Body of pancreas (tissue), 4 donors: ENCODE measurements around the gene SLC25A52. TPM values are rescaled to one million over a fixed set of nuclear protein-coding genes. Genes with fewer than 3 reads are reported as not detected.
A peak's percentile ranks its signal among the peaks of the same experiment; 100 is the strongest.

Experiments
- ATAC-seq: fragments of 150-250 bp; one replicate; pipeline ENCODE4 v1.9.1; 2016
- DNase-seq, 4 donors: peaks; one replicate each; pipeline ENCODE4 v3.0.0-alpha.2; 2019
- H3K27ac ChIP-seq, 4 donors: fragments of 200-600 bp; sonication (generic); 1 replicate in 3 of 4; 2 replicates in 1 of 4; pipeline versions ENCODE4 v1.5.1 to v1.6.1; 2016 to 2019; ENCODE audit warnings: mild to moderate bottlenecking in 1 of 4, mixed read lengths in 1 of 4, moderate library complexity in 1 of 4
- H3K27me3 ChIP-seq, 2 donors: fragments of 200-600 bp; sonication (generic); one replicate each; pipeline ENCODE4 v1.6.0; 2016; ENCODE audit warnings: mild to moderate bottlenecking in 1 of 2
- H3K36me3 ChIP-seq, 2 donors: fragments of 200-600 bp; sonication (generic); replicated peaks in 1 of 2; 2 replicates each; pipeline ENCODE4 v1.5.1; 2016; ENCODE audit warnings: low read depth in 2 of 2; ENCODE audit not compliant: insufficient read depth in 1 of 2
- H3K4me1 ChIP-seq: fragments of 200-600 bp; sonication (generic); one replicate; pipeline ENCODE4 v1.6.0; 2016
- H3K4me3 ChIP-seq, 2 donors: fragments of 200-600 bp; sonication (generic); 1 replicate in 1 of 2; 2 replicates in 1 of 2; pipeline ENCODE4 v1.5.1; 2016 to 2019
- H3K9me3 ChIP-seq, 3 donors: fragments of 200-600 bp; sonication (generic); 1 replicate in 2 of 3; 2 replicates in 1 of 3; pipeline ENCODE4 v1.5.1; 2016
- CTCF ChIP-seq, 7 experiments: fragments of 450-650 bp in 4 of 7; fragments of 200-600 bp in 3 of 7; sonication (generic) in 3 of 7; IDR thresholded peaks; one replicate each; pipeline ENCODE4 v1.5.1; 2016 to 2019; ENCODE audit warnings: antibody characterized with exemption in 7 of 7
- POLR2A ChIP-seq, 3 donors: fragments of 450-650 bp; IDR thresholded peaks; one replicate each; pipeline ENCODE4 v1.6.1; 2016; ENCODE audit warnings: antibody characterized with exemption in 3 of 3, mild to moderate bottlenecking in 2 of 3
- WGBS, 2 donors: methylation state at CpG; one replicate each; pipeline ENCODE4 v1.1.5; 2017; 5-methylcytosine and 5-hydroxymethylcytosine counted together
- intact Hi-C: fragments of 100-400 bp; cut with DNase I; formaldehyde crosslinking; loops from one replicate; pipeline ENCODE4 v1.15.1; 2023
- total RNA-seq, 2 donors: library from RNA; depleted of rRNA; stranded (reverse); fragments of >200 nt; gene quantifications; one replicate each; pipeline ENCODE4 v1.1.0, GENCODE V29; 2016

SLC25A52 gene
- total RNA-seq, 2 donors from 2014 or later, result not detected

GRCh38 chr18:31741097-31741735, 19.5 kb downstream of the SLC25A52 start:
- ATAC-seq, result peak; percentile 69
- TF ChIP-seq POLR2A (IDR thresholded peaks at IDR 0.05) (no peak), CTCF (IDR thresholded peaks at IDR 0.05) (peak; percentile 65 to 84 (median 77))
- intact Hi-C loops, result no loop called here

GRCh38 chr18:31740180-31740579, 20.5 kb downstream of the SLC25A52 start:
- peaks cover 14% of the 10 kb centered on the region for H3K4me1 ChIP-seq
- H3K9me3 ChIP-seq, result no peaks in the 10 kb centered on the region
- H3K4me3 ChIP-seq, result no peak overlapping the region
- intact Hi-C loops, result no loop called here
- no peak for TF ChIP-seq CTCF (IDR thresholded peaks at IDR 0.05)
- TF ChIP-seq POLR2A (IDR thresholded peaks at IDR 0.05), result no peak
- H3K36me3 ChIP-seq, result no peaks in the 10 kb centered on the region
- H3K27me3 ChIP-seq, result no peaks in the 10 kb centered on the region
- DNase-seq, result peak; percentile 49 to 85 (median 78)
- ATAC-seq, result peak; percentile 91
- 26 to 37% methylated on average over 9 of the region's 9 CpGs for WGBS, 2 donors
- peak overlapping the region in 3 of 4 donors; percentile 14 to 61 (median 38) for H3K27ac ChIP-seq

More at GRCh38 chr18:31741097-31741735, 19.5 kb downstream of the SLC25A52 start:
- Histone ChIP-seq H3K9me3 (no peaks in the 10 kb centered on the region), H3K36me3 (no peaks in the 10 kb centered on the region), H3K4me1 (peaks cover 14% of the 10 kb centered on the region), H3K27me3 (no peaks in the 10 kb centered on the region), H3K27ac (no peak overlapping the region), H3K4me3 (no peak overlapping the region)
- 47 to 52% methylated on average over 4 of the region's 4 CpGs for WGBS, 2 donors
- peak; percentile 48 to 70 (median 54) for DNase-seq

- Histone ChIP-seq H3K27ac (peak overlapping the region in 1 of 4 donors; percentile 14), H3K4me1 (peaks cover 14% of the 10 kb centered on the region), H3K27me3 (no peaks in the 10 kb centered on the region), H3K36me3 (no peaks in the 10 kb centered on the region), H3K9me3 (no peaks in the 10 kb centered on the region), H3K4me3 (no peak overlapping the region)
- DNase-seq, result no peak
- 16 to 28% methylated on average over 3 of the region's 3 CpGs for WGBS, 2 donors
- intact Hi-C loops, result no loop called here
- no peak for ATAC-seq
- TF ChIP-seq CTCF (IDR thresholded peaks at IDR 0.05) (no peak), POLR2A (IDR thresholded peaks at IDR 0.05) (no peak)
These were observed 21.0 kb downstream of the SLC25A52 start for GRCh38 chr18:31739651-31740050.

- TF ChIP-seq POLR2A (IDR thresholded peaks at IDR 0.05) (no peak), CTCF (IDR thresholded peaks at IDR 0.05) (no peak)
- no peak overlapping the region for H3K4me3 ChIP-seq
- no peaks in the 10 kb centered on the region for H3K27me3 ChIP-seq
- H3K4me1 ChIP-seq, result peaks cover 14% of the 10 kb centered on the region
- H3K27ac ChIP-seq, result no peak overlapping the region
- H3K36me3 ChIP-seq, result no peaks in the 10 kb centered on the region
- 82 to 89% methylated on average over 11 of the region's 11 CpGs for WGBS, 2 donors
- intact Hi-C loops, result no loop called here
- no peak for DNase-seq
- no peak for ATAC-seq
- no peaks in the 10 kb centered on the region for H3K9me3 ChIP-seq
These were observed 21.9 kb downstream of the SLC25A52 start for GRCh38 chr18:31738460-31739407.
